ENCODE results near the gene MBD5.

DNA sequence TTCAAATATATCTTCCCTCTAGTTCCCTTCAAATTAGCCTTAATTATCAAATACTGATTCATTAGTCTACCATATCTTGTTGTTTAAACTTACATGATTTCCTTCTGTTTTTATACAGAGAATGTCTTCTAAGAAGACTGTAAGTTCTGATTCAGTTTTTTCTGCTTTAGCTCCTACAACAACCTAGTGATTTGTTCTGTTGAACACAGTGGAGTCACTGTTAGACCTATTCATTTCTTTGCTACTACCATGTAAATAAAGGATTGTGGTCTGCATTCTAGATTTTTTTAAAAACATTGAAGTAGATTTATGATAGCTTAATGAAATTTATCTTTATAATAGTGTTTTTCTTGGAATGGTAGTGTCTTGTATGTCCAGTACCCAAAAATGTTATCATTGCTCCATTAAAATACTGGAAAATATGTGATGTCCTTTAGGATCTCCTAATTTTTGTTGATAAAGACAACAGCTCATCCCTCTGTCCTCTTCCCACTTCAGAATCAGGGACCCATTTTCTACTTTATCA lies 146.4 kb downstream of the MBD5 start:
- TF ChIP-seq POLR2A (IDR thresholded peaks at IDR 0.05): no peak
- TF ChIP-seq, protein P1, sequence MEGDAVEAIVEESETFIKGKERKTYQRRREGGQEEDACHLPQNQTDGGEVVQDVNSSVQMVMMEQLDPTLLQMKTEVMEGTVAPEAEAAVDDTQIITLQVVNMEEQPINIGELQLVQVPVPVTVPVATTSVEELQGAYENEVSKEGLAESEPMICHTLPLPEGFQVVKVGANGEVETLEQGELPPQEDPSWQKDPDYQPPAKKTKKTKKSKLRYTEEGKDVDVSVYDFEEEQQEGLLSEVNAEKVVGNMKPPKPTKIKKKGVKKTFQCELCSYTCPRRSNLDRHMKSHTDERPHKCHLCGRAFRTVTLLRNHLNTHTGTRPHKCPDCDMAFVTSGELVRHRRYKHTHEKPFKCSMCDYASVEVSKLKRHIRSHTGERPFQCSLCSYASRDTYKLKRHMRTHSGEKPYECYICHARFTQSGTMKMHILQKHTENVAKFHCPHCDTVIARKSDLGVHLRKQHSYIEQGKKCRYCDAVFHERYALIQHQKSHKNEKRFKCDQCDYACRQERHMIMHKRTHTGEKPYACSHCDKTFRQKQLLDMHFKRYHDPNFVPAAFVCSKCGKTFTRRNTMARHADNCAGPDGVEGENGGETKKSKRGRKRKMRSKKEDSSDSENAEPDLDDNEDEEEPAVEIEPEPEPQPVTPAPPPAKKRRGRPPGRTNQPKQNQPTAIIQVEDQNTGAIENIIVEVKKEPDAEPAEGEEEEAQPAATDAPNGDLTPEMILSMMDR (IDR thresholded peaks at IDR 0.05): no peak

Measured in prostate gland (tissue), 2 donors.